Activated naive CD8-positive, alpha-beta T cell treated with anti-CD3 and anti-CD28 coated beads for 36 hours (primary cell): ENCODE data around the gene RABEP2. TPM values are rescaled to one million over a fixed set of nuclear protein-coding genes. Genes with fewer than 3 reads are reported as not detected.
"Not testable (repeated sequence)": the region's sequence is repeated elsewhere in the genome, so short reads cannot be mapped to it uniquely, and the experiment has no call there.

Experiments used
- DNase-seq: peaks from one replicate; pipeline ENCODE4 v3.0.0; 2021
- H3K27ac Mint-ChIP-seq: one replicate; pipeline ENCODE4 v1.8.0; 2022; ENCODE audit warnings: mild to moderate bottlenecking, moderate library complexity, mixed read lengths
- H3K27me3 Mint-ChIP-seq: one replicate; pipeline ENCODE4 v1.8.0; 2022; ENCODE audit warnings: mild to moderate bottlenecking, mixed read lengths
- H3K36me3 Mint-ChIP-seq: one replicate; pipeline ENCODE4 v1.8.0; 2021; ENCODE audit warnings: mild to moderate bottlenecking, mixed read lengths
- H3K4me1 Mint-ChIP-seq: one replicate; pipeline ENCODE4 v1.8.0; 2021; ENCODE audit warnings: mixed read lengths
- H3K4me3 Mint-ChIP-seq: one replicate; pipeline ENCODE4 v1.8.0; 2022; ENCODE audit warnings: mild to moderate bottlenecking, moderate library complexity, mixed read lengths
- H3K9me3 Mint-ChIP-seq: one replicate; pipeline ENCODE4 v1.8.0; 2022; ENCODE audit warnings: mixed read lengths
- total RNA-seq, 2 experiments: library from RNA; stranded (reverse); gene quantifications; one replicate each; pipeline ENCODE4 v1.2.3, GENCODE V29; 2021

Gene RABEP2
- total RNA-seq, 2 experiments from 2014 or later, result 11.4 to 12.5 TPM

- H3K9me3 Mint-ChIP-seq, H3K27me3 Mint-ChIP-seq, DNase-seq, H3K27ac Mint-ChIP-seq, H3K4me3 Mint-ChIP-seq: not testable (repeated sequence)
- Mint-ChIP-seq H3K4me1 (peaks cover 18% of the 10 kb centered on the region), H3K36me3 (peaks cover 11% of the 10 kb centered on the region)
Observed at GRCh38 chr16:28867646-28868045, 57.4 kb downstream of the RABEP2 start.

GRCh38 chr16:28867241-28867640 lies 57.8 kb downstream of the RABEP2 start:
- H3K27me3 Mint-ChIP-seq, result no peaks in the 10 kb centered on the region
- no peak overlapping the region for H3K27ac Mint-ChIP-seq
- peaks cover 18% of the 10 kb centered on the region for H3K4me1 Mint-ChIP-seq
- H3K4me3 Mint-ChIP-seq, result no peak overlapping the region
- no peak for DNase-seq
- H3K9me3 Mint-ChIP-seq, result no peaks in the 10 kb centered on the region
- peaks cover 11% of the 10 kb centered on the region for H3K36me3 Mint-ChIP-seq

GRCh38 chr16:28866454-28866804 lies 58.6 kb downstream of the RABEP2 start:
- Mint-ChIP-seq H3K9me3 (no peaks in the 10 kb centered on the region), H3K4me3 (no peak overlapping the region), H3K4me1 (peaks cover 20% of the 10 kb centered on the region), H3K36me3 (peaks cover 19% of the 10 kb centered on the region), H3K27ac (no peak overlapping the region), H3K27me3 (no peaks in the 10 kb centered on the region)
- no peak for DNase-seq

GRCh38 chr16:28865722-28866453 lies 59.1 kb downstream of the RABEP2 start:
- Mint-ChIP-seq H3K4me1 (peaks cover 20% of the 10 kb centered on the region), H3K36me3 (peaks cover 22% of the 10 kb centered on the region), H3K4me3 (no peak overlapping the region), H3K27ac (no peak overlapping the region), H3K27me3 (no peaks in the 10 kb centered on the region), H3K9me3 (no peaks in the 10 kb centered on the region)
- DNase-seq, result no peak

- Mint-ChIP-seq H3K4me3 (peak overlapping the region; percentile 92), H3K36me3 (peaks cover 25% of the 10 kb centered on the region), H3K27me3 (no peaks in the 10 kb centered on the region), H3K4me1 (peaks cover 23% of the 10 kb centered on the region), H3K27ac (no peak overlapping the region), H3K9me3 (no peaks in the 10 kb centered on the region)
- DNase-seq, result no peak
Observed at GRCh38 chr16:28865001-28865688, 59.9 kb downstream of the RABEP2 start.

- Mint-ChIP-seq H3K9me3 (no peaks in the 10 kb centered on the region), H3K27ac (peak overlapping the region; percentile 99), H3K4me3 (peak overlapping the region; percentile 92)
Observed at GRCh38 chr16:28863929-28864793, 60.9 kb downstream of the RABEP2 start.

GRCh38 chr16:28859326-28859725 lies 65.7 kb downstream of the RABEP2 start:
- no peak for DNase-seq
- Mint-ChIP-seq H3K27me3 (no peaks in the 10 kb centered on the region), H3K4me1 (peaks cover 15% of the 10 kb centered on the region), H3K36me3 (peaks cover 22% of the 10 kb centered on the region), H3K9me3 (no peaks in the 10 kb centered on the region), H3K4me3 (no peak overlapping the region), H3K27ac (no peak overlapping the region)

More at GRCh38 chr16:28863929-28864793, 60.9 kb downstream of the RABEP2 start:
- DNase-seq, result no peak
- H3K36me3 Mint-ChIP-seq, result peaks cover 25% of the 10 kb centered on the region
- H3K4me1 Mint-ChIP-seq, result peaks cover 26% of the 10 kb centered on the region
- H3K27me3 Mint-ChIP-seq, result no peaks in the 10 kb centered on the region

- Mint-ChIP-seq H3K4me3 (no peak overlapping the region), H3K27ac (no peak overlapping the region), H3K27me3 (no peaks in the 10 kb centered on the region), H3K9me3 (no peaks in the 10 kb centered on the region), H3K36me3 (peaks cover 22% of the 10 kb centered on the region), H3K4me1 (peaks cover 13% of the 10 kb centered on the region)
- no peak for DNase-seq
Observed at GRCh38 chr16:28858421-28858820, 66.6 kb downstream of the RABEP2 start.

Other genes with a start within 250 kb of the RABEP2 start
- 100 to 1,000 TPM; 825 to 930 TPM for gene EIF3C, start 213.8 kb downstream of the RABEP2 start, total RNA-seq
- gene NPIPB9, start 173.5 kb downstream of the RABEP2 start, total RNA-seq, result 1 to 10 TPM; 1.6 to 1.8 TPM
- 100 to 1,000 TPM; 296 to 308 TPM for gene ATXN2L, start 102.2 kb downstream of the RABEP2 start, total RNA-seq
- gene TUFM, start 78.9 kb downstream of the RABEP2 start, total RNA-seq, result 100 to 1,000 TPM; 360 to 382 TPM
- gene SH2B1, start 61.4 kb downstream of the RABEP2 start, total RNA-seq, result 10 to 100 TPM; 33.8 to 34.7 TPM
- gene ATP2A1, start 46.8 kb downstream of the RABEP2 start, total RNA-seq, result 1 to 10 TPM; 2.0 to 2.8 TPM
- gene CD19, start 6.7 kb upstream of the RABEP2 start, total RNA-seq, result 1 to 10 TPM; 2.1 to 2.6 TPM
- gene NFATC2IP, start 25.7 kb upstream of the RABEP2 start, total RNA-seq, result 10 to 100 TPM; 65.6 to 74.4 TPM
- gene SPNS1, start 49.5 kb upstream of the RABEP2 start, total RNA-seq, result 10 to 100 TPM; 24.4 to 26.3 TPM
- 100 to 1,000 TPM; 159 to 175 TPM for gene LAT, start 59.8 kb upstream of the RABEP2 start, total RNA-seq